NCI-H345 treated with DMSO at 0.1 percent for 48 hours (cell line): ENCODE measurements around the gene SBNO2.
"Not testable (repeated sequence)": the region's sequence is repeated elsewhere in the genome, so short reads cannot be mapped to it uniquely, and the experiment has no call there.

Experiments
- DNase-seq: peaks from one replicate; lab custom pipeline; 2025; ENCODE audit not compliant: unreplicated experiment; lab: John Stamatoyannopoulos, UW

The SBNO2 gene

DNA sequence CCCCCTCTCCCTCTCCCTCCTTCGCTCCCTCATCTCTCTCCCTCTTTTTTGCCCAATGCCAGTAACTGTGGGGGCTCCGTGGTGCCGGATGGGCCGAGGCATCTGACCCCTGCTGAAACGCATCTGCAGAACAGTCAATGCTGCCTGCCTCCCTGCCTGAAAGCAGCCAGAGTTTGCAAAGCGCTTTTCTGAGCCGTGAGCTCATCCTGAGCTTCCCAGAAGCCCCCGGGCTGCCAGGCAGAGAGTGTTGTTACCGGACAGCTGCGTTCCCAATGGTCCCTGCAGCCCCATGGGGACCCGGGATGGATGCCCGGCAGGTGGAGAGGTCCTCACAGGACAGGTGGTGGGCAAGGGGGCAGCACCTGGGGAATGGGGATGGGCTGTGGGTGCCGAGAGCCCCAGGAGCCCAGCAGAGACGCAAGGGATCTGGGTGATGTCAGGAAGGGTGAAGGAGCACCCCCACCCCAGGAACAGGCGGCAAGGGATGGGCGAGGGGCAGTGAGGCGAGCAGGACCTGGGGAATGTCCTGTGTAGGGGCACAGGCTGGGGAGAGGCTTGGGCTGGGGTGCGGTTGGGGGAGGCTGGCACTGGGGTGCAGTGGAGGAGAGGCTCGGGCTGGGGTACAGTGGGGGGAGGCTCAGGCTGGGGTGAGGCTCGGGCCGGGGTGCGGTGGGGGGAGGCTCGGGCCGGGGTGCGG lies 37.3 kb downstream of the SBNO2 start:
- DNase-seq: no peak

- no peak for DNase-seq
Observed at GRCh38 chr19:1136201-1136600, 37.9 kb downstream of the SBNO2 start.

DNA sequence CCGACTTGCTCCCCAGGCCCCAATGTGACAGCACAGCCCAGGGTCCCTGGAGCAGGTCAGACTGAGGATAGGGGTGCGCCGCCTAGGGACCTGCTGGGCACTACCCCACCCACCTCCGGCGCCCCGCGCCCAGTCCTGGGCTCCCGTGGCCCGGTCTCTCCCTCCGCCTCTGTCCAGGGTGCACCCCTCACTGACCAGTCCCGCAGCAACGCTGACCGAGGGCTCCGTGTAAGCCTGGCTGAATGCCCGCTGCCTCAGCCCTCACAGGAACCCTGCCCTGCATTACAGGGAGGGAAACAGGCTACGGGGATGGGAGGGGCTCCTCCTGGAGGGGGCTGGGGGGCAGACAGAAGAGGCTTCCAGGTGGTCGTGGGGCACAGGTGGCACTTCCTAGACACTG lies 38.6 kb downstream of the SBNO2 start:
- no peak for DNase-seq

DNA sequence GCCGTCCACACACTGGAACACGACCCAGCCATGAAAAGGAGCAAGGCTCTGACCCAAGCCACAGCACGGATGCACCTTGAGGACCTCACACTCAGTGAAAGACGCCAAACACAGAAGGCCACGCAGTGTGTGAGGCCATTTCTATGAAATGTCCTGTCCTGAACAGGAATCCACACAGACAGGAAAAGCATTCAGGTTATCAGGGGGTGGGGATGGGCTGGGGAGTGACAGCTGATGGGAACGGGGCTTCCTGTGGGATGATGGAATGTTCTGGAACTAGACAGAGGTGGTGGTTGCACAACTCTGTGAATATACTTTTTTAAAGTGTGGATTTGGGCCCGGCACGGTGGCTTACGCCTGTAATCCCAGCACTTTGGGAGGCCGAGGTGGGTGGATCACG lies 39.6 kb downstream of the SBNO2 start:
- no peak for DNase-seq

- DNase-seq: no peak
Observed at GRCh38 chr19:1133471-1133929, 40.6 kb downstream of the SBNO2 start.

DNA sequence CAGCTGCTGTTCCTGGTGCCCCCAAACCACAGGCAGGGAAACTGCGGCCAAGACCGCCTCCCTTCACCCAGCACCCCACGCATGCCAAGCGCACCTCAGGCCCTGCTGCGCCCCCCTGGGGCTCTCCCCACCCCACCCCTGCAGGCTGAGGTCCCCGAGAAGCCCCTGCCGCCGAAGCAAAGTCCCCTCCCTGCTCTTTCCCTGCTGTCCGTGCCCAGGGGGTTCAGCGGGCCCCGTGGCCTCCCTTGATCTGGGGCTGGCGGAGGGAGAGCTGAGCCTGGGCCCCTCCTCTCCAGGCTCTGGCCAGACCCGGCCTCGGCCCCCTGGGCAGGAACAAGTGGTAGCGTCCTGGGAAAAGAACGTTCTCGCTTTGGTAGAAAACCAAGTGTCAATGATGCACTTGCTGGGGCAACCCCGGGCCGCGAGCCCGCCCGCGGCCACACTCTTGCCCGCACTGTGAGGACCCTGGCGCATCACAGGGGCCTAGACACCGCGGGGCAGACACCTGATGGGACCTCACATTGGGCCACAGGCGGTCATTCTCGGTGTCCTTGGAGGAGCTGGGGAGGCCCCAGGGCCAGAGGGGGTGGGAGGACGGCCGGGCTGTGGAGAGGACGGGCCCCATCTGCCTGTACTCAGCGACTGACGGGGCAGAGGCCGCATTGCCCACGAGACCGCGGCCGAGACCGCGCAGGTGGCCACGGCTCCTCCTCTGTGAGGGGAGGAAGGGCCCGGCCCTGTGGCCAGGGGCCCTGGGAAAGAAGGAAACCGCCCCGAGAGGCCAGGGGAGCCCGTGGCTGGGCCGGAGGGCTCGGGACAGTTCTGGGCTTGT lies 41.3 kb downstream of the SBNO2 start:
- DNase-seq: no peak

- DNase-seq: no peak
Observed at GRCh38 chr19:1131718-1132551, 42.1 kb downstream of the SBNO2 start.

DNA sequence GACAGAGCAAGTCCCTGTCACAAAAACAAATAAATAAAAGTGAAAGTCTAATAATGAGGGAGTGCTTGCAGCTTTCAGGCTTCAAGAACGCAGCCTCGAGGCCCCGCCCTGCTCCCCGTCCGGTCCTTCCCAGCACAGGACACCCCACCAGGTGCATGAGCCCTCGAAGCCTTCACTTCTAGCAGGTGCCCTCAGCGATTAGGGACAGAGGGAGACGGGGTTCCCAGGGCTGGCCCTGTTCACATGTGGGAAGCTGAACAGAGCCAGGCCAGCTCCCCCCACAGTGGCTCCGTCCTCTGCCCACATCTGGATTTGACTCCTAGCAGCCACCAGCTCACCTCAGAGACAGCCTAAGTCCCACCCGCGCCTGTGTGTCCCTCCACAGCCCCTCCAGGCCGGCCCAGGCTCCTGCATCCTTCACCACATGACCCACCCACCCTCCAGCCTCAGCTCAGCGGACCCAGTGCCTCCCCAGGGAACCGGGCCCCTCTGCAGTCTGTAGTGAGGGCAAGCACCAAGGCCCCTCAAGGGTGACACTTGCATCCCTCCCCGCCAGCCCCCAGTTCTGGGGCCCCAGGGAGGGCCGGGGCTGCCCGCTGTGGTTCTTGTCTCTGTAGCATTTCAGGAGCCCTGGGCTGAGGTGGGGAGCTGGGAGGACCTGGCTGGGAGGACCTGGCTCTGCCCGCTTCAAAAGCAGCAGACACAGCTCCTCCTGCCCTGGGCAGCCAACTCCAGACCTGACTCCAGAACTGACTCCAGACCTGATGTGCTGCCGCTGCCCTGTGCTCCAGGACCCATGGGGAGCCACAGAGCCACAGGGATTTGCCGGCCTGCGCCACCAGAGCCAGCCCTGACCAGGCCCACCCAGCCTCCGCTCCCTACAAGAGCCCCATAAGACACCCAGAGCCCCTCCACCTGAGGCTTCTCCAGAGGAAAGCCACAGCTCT lies 43.0 kb downstream of the SBNO2 start:
- DNase-seq: no peak

DNA sequence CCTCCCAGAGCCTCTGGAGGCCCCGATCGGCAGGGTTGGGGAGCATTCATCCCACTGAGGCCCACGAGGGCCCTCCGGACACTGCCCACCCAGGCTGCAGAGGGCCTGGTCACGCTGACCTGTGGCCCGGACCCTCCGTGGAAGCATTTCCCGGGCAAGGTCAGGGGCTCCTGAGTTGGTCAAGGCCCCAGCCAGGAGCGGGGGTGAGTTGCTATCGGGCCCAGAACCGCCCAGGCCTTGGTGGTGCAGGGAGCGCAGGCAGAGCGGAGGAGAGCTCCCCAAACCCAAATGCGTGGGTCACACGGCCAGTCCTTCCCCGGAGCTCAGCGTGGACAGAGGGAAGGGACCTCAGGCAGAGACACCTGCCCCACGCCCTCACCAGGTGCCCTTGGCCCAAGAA lies 44.5 kb downstream of the SBNO2 start:
- no peak for DNase-seq

DNA sequence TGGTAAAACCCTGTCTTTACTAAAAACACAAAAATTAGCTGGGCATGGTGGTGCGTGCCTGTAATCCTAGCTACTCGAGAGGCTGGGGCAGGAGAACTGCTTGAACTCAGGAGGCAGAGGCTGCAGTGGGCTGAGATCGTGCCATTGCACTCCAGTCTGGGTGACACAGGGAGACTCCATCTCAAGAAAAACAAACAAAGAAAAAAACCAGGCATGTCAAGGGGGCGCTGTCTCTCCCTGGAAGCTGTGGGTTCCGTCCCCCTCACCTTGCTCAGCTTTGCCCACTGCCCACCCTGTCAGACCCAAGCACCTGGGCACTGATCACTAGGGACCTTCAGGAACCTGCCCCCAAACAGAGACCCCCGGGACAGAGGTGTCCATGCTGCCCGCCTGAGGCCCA lies 45.0 kb downstream of the SBNO2 start:
- not testable (repeated sequence) for DNase-seq

DNA sequence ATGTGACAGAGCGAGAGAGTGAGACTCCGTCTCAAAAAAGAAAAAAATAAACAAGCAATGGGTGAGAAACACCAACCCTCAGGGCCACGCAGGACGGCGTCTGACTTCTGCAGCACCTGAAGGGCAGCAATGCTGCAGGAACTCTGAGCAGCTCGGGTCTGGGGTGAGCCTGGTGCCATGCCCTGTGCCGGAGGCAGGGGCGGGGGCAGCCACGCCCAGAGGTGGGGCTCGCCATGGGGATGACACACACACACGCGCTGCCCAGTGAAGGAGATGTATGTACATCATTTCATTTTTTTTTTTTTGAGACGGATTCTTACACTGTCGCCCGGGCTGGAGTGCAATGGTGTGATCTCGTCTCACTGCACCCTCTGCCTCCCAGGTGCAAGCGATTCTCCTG lies 46.0 kb downstream of the SBNO2 start:
- DNase-seq: no peak

- DNase-seq: no peak
Observed at GRCh38 chr19:1126984-1127760, 46.9 kb downstream of the SBNO2 start.

DNA sequence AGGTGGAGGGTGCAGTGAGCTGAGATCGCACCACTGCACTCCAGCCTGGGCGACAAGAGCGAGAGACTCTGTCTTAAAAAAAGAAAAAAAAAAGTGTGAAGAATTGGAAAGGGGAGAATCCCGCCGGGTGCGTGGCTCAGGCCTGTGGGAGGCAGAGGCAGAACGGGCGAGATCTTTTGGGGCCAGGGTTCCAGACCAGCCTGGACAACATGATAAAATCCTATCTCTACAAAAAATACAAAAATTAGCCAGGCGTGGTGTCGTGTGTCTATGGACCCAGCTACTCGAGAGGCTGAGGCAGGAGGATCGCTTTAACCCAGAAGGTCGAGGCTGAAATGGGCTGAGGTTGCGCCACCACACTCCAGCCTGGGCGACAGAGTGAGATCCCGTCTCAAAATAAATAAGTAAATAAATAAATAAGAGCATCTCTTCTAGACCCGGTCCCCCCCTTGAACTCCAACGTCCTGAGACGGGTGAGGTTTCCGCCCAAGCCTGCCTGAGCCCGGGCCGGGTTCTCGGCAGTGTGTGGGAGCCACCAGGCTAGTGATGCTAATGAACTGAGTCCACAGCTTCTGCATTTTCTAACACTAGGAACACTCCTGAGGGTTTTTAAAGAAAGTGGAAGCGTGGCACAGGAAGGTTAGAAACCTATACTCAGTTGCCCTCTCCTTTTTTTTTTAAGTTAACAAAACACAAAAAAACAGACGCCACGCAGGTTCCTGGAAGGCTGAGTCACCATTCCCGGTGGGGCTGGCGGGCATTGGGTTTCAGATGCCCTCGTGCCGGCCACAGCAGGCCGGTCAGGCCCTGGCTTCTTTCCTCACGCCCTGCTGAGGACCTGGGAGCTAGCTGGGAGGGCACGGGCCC lies 48.2 kb downstream of the SBNO2 start:
- no peak for DNase-seq

GRCh38 chr19:1123885-1124677 lies 50.0 kb downstream of the SBNO2 start:
- no peak for DNase-seq

- DNase-seq: no peak
Observed at GRCh38 chr19:1123381-1123780, 50.7 kb downstream of the SBNO2 start.

DNA sequence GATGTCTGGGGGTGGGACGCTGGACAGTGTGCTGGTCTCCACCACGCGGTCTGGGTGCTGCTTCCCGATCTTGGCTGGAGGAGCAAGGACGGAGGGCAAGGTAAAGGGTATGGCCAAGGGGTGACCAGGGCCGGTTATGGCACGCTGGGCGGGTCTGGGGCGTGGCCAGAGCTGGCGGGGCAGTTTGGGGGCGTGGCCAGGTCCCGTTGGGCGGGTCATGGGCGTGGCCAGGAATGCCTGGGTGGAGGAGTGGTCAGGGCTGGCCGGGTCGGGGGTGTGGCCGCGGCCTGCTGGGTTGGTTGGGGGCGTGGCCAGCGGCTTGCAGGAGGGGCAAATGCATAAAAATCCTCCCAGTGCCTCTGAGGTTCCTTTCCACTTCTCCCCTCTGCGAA lies 51.1 kb downstream of the SBNO2 start:
- DNase-seq: no peak

DNA sequence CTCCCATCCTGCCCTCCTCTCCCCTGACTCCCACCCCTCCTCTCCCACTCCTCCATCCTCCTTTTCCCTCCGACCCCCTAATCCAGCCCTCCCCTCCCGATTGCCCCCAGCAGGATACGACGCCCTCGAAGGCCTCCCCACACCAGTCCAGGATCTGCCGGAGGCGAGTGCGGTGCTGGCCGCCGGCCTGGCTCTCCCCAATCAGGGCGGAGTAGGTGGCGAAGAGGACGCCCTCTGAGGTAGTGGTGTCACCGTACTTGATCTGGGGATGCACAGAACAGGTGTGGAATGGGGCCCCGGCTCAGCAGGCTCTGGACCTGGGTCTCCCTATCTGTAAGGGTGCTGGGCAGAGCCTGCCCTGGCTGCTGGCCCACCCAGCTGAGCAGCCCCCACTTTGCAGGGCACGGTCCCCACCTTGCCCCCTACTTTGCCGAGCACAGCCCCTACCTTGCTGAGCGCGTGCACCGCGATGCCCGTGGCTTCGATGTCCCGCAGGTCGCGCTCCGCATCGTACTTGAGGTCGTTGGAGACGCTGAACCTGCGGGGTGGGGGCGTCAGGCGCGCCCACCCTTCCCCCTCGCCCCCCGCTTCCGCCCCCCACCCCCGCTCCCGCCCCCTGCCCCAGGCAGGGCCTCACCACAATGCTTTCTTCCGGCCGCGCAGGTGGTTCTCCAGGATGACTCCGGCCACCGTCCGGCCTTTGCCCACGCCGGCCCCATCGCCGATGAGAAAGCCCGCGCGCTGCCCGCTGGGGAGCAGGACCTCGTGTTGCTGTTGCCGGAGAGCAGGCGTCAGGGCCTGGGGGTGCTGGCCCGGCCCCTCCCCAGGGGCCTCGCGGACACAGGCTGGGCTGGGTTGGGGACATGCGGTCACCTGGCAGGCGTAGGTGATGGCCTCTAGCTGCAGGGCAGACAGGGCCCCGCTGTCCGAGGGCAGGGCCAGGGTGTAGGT lies 51.8 kb downstream of the SBNO2 start:
- no peak for DNase-seq
